OCI-LY1 (cell line): Measurements from ENCODE around the gene NLE1.

Experiments
- H2AFZ ChIP-seq: fragments of 200-600 bp; sonication (generic), shearing (Covaris generic); 2 replicates; pipeline ENCODE4 v1.6.0; 2014; ENCODE audit warnings: antibody characterized with exemption, mild to moderate bottlenecking, low read length
- H3F3A ChIP-seq: fragments of 200-600 bp; sonication (generic), shearing (Covaris generic); 2 replicates; pipeline ENCODE4 v1.6.0; 2014; ENCODE audit warnings: mild to moderate bottlenecking, antibody characterized with exemption, low read length, moderate library complexity; ENCODE audit not compliant: insufficient read depth
- H3K27ac ChIP-seq: fragments of 200-600 bp; sonication (generic); 2 replicates; pipeline ENCODE4 v1.5.1; 2014; ENCODE audit warnings: low read length, mixed run types, mild to moderate bottlenecking, low read depth; ENCODE audit not compliant: poor library complexity, severe bottlenecking
- H3K27me3 ChIP-seq: fragments of 200-600 bp; sonication (generic); 2 replicates; pipeline ENCODE4 v1.6.0; 2014; ENCODE audit warnings: antibody characterized with exemption, mild to moderate bottlenecking, low read length, moderate library complexity; ENCODE audit not compliant: insufficient read depth
- H3K36me3 ChIP-seq: fragments of 200-600 bp; sonication (generic); 2 replicates; pipeline ENCODE4 v1.6.1; 2014; ENCODE audit warnings: mild to moderate bottlenecking, antibody characterized with exemption, low read length, moderate library complexity, mixed read lengths; ENCODE audit not compliant: insufficient read depth
- H3K4me1 ChIP-seq: fragments of 200-600 bp; sonication (generic); 2 replicates; pipeline ENCODE4 v1.5.1; 2014; ENCODE audit warnings: mild to moderate bottlenecking, low read length, moderate library complexity; ENCODE audit not compliant: insufficient read depth, severe bottlenecking
- H3K4me2 ChIP-seq: fragments of 200-600 bp; sonication (generic), shearing (Covaris generic); 2 replicates; pipeline ENCODE4 v1.6.1; 2014; ENCODE audit warnings: low read length
- H3K4me3 ChIP-seq: fragments of 200-600 bp; sonication (generic); 2 replicates; pipeline ENCODE4 v1.5.1; 2014; ENCODE audit warnings: low read length, low read depth, mild to moderate bottlenecking, mixed read lengths; ENCODE audit not compliant: poor library complexity, severe bottlenecking
- H3K79me2 ChIP-seq: fragments of 200-600 bp; shearing (Covaris generic); 2 replicates; pipeline ENCODE4 v1.6.1; 2016; ENCODE audit warnings: mixed run types, low read length, mixed read lengths; ENCODE audit not compliant: insufficient read depth
- H3K9ac ChIP-seq: fragments of 200-600 bp; sonication (generic), shearing (Covaris generic); 2 replicates; pipeline ENCODE4 v1.6.1; 2014; ENCODE audit warnings: mild to moderate bottlenecking, low read length, mixed read lengths
- H3K9me2 ChIP-seq: fragments of 200-600 bp; sonication (generic), shearing (Covaris generic); 2 replicates; pipeline ENCODE4 v1.6.1; 2014; ENCODE audit warnings: low read depth, mild to moderate bottlenecking, low read length, mixed read lengths
- H3K9me3 ChIP-seq: fragments of 200-600 bp; shearing (Covaris generic); 2 replicates; pipeline ENCODE4 v1.6.1; 2014; ENCODE audit warnings: low read length, mixed read lengths
- H4K20me1 ChIP-seq: fragments of 200-600 bp; sonication (generic), shearing (Covaris generic); 2 replicates; pipeline ENCODE4 v1.6.0; 2016; ENCODE audit warnings: mild to moderate bottlenecking, low read length; ENCODE audit not compliant: insufficient read depth
- CTCF ChIP-seq: fragments of 200-600 bp; sonication (generic), shearing (Covaris generic); IDR thresholded peaks from 2 replicates; pipeline ENCODE4 v1.5.1; 2017; ENCODE audit warnings: mild to moderate bottlenecking, antibody characterized with exemption, low read length, moderate library complexity, mixed read lengths
- EZH2 ChIP-seq: fragments of 200-600 bp; sonication (generic), shearing (Covaris generic); IDR thresholded peaks from 2 replicates; pipeline ENCODE4 v1.8.0; 2017; ENCODE audit warnings: borderline replicate concordance, mixed run types, mild to moderate bottlenecking, antibody characterized with exemption, low read length, moderate library complexity, mixed read lengths

Gene NLE1

GRCh38 chr17:35149941-35150340 lies 7.8 kb upstream of the NLE1 start:
- Histone ChIP-seq H3K9me2 (no peaks in the 10 kb centered on the region), H3K27me3 (no peaks in the 10 kb centered on the region; the same call in 1 of the 2 replicates), H3K4me1 (no peaks in the 10 kb centered on the region), H3K4me2 (no peak overlapping the region), H3K79me2 (no peaks in the 10 kb centered on the region), H3K9me3 (no peaks in the 10 kb centered on the region), H2AFZ (no peak overlapping the region), H4K20me1 (no peaks in the 10 kb centered on the region), H3F3A (no peaks in the 10 kb centered on the region), H3K9ac (no peak overlapping the region), H3K4me3 (no peak overlapping the region), H3K36me3 (no peaks in the 10 kb centered on the region), H3K27ac (no peak overlapping the region)
- TF ChIP-seq EZH2 (no peak), CTCF (no peak)

DNA sequence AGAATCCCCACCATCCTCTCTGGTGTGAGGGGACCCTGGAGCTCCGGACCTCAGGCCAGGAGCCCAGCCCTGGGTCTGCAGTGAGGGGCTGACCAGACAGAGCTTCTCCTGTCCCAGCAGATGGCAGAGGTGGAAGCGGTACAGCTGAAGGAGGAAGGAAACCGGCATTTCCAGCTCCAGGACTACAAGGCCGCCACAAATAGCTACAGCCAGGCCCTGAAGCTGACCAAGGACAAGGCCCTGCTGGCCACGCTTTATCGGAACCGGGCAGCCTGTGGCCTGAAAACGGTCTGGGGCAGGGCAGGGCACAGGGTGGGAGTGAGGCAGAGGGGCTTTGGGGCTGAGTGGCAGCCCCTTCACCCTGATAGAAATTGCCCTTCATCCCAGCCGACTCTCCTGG lies 6.0 kb upstream of the NLE1 start:
- Histone ChIP-seq H3K27me3 (no peaks in the 10 kb centered on the region; the same call in 1 of the 2 replicates), H3K36me3 (no peaks in the 10 kb centered on the region), H3K9me2 (no peaks in the 10 kb centered on the region), H3K79me2 (no peaks in the 10 kb centered on the region), H3K27ac (no peak overlapping the region), H3K4me1 (no peaks in the 10 kb centered on the region), H4K20me1 (no peaks in the 10 kb centered on the region), H3F3A (no peaks in the 10 kb centered on the region), H3K4me3 (no peak overlapping the region), H3K4me2 (no peak overlapping the region), H2AFZ (no peak overlapping the region), H3K9ac (no peak overlapping the region), H3K9me3 (no peaks in the 10 kb centered on the region)
- TF ChIP-seq CTCF = no peak
- no peak for TF ChIP-seq EZH2

GRCh38 chr17:35147375-35147905 lies 5.3 kb upstream of the NLE1 start, which contains the start of gene UNC45B:
TSS of gene UNC45B (plus strand) at chr17:35147817. CDS start at chr17:35148264, 447 bp downstream.
- H3K9me2 ChIP-seq = no peaks in the 10 kb centered on the region
- H3K9ac ChIP-seq = no peak within 1 kb of the TSS
- H2AFZ ChIP-seq = no peak within 1 kb of the TSS
- H3K4me1 ChIP-seq = no peaks in the 10 kb centered on the region
- H3K36me3 ChIP-seq = no peaks in the 10 kb centered on the region
- H3K9me3 ChIP-seq = no peaks in the 10 kb centered on the region
- H3K4me2 ChIP-seq = no peak within 1 kb of the TSS
- no peaks in the 10 kb centered on the region; the same call in 1 of the 2 replicates for H3K27me3 ChIP-seq
- TF ChIP-seq EZH2 (no peak), CTCF (no peak)
- H3F3A ChIP-seq = no peaks in the 10 kb centered on the region
- H3K27ac ChIP-seq = no peak within 1 kb of the TSS
- H3K79me2 ChIP-seq = no peaks in the 10 kb centered on the region
- no peak within 1 kb of the TSS for H3K4me3 ChIP-seq
- no peaks in the 10 kb centered on the region for H4K20me1 ChIP-seq
